Activated naive CD4-positive, alpha-beta T cell treated with anti-CD3 and anti-CD28 coated beads, Interleukin-2, amount 50 U/mL, for 16 hours (primary cell): ENCODE data around the gene HJURP.

Experiments used
- DNase-seq: peaks from one replicate; pipeline ENCODE4 v3.0.0-alpha.2; 2020

The HJURP gene

DNA sequence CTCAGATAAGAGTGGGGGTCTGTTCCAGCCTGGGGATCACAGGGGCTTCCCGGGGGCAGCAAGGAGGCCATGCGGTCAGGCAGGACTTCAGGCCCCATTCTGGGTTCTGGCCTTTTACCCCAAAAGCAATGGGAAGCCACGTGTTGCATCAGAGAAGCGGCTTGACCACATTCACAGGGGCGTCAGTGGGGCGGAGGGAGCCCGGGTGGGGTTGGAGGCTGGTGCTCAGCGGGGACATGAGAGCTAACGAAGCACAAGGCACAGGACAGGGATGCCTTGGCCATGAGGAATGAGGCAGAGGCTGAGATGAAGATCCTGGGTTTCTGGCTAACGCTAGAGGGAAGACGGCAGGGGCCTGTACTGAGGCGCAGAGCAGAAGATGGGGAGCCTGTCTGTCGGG, 6.1 kb downstream of the HJURP start:
- no peak for DNase-seq

DNA sequence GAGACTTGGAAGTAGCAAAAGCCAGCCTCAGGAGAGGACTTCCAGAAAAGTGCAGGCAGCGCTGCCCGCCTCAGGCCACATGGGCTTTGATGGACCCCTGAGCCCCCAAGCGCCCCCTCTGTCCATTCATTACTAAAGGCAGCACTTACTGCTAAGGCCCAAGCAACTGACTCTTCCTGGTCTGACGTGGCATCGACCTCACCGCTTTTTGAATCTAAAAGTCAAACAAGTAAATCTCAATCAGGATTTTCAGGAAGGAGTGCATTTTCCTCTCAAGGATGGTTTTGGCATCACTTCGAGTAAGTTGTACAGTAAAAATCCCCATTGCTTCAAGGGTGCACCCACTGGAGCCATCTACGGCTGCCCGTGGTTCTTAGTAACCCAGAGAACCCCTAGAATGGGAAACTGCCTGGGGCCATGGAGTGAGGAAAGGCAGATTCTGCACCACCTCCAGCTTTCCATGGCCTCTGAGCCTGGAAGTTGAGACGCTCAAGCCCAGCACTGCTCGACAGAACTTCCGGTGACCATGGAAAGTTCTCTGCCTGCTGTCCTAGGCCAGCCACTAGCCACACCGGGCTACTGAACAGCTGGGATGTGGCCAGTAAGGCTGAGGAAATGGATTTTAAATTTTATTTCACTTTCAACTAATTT, 7.0 kb downstream of the HJURP start:
- DNase-seq, result no peak

DNA sequence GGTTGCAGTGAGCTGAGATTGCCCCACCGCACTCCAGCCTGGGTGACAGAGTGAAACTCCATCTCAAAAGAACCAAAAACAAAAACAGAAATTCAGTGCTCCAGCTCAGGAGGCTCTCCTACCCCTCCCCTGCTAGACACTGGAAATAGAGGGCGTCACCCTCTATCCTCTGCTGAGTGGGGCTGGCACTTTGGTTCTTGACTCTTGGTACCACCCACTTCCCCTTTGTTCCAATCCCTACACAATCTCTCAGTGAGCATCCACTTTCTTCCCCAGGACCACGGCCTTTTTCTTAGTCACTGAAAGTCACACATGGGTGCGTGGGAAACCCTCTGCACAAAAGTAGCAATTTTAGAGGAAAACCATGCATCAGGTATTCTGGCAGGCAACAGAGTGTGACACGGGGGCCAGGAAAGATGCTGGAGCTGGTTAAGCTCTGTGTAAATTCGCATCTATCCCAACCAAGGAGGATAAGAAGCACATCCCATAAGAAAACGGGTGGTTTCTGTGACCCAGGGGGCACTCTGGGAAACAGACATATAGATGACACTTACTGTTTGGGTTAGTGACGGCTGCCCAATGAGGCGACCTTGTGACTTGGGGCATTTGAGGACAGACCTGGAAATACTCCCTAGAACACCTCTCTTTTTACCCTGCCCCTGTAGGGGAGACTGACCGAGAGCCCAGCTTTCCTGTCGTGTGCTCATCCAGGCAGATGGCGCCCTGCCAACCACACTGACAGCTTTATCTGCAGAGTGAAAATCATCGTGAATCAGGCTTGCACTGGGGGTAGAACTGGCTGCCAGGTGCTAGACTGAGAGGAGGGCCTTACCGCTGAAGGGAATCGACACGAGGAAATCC, 7.7 kb downstream of the HJURP start:
- DNase-seq, result no peak

GRCh38 chr2:233845301-233846060, 8.9 kb downstream of the HJURP start:
- DNase-seq, result no peak

GRCh38 chr2:233844836-233845235, 9.5 kb downstream of the HJURP start:
- no peak for DNase-seq

DNA sequence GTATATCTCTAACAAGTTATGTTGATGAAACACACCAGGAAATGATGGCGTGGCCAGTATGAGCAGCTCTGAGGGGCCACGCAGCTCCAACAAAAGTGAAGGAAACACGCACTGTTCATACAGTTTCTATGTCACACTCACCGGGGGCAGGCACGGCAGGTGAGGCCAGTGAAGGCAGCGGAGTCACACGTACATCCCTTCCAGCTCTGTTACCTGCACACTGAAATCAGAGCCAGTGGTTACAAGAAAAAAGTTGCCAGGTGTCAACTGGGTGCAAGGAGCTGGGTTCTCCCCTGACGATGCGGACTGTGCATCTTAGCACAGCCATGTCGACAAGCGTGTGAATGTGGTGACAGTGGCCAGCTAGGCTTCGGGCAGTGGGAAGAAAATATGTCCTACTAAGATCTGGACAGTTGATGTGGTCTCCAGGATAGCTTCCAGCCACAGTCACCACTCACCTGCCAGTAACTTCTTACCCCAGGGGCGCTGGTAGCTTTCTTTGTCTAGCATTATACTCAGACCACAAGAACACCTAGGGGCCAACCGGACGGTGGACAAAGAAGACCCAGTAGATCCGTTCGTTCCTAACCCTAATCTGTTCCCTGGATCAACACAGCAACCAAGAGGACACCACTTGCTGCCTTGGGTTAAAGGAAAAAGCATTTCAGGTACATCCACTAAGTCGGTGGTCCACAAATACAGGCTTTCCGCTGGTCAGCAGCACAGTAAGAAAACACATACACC, 10.1 kb downstream of the HJURP start:
- DNase-seq, result no peak

- no peak for DNase-seq
Observed at GRCh38 chr2:233841183-233841582, 13.2 kb downstream of the HJURP start.

DNA sequence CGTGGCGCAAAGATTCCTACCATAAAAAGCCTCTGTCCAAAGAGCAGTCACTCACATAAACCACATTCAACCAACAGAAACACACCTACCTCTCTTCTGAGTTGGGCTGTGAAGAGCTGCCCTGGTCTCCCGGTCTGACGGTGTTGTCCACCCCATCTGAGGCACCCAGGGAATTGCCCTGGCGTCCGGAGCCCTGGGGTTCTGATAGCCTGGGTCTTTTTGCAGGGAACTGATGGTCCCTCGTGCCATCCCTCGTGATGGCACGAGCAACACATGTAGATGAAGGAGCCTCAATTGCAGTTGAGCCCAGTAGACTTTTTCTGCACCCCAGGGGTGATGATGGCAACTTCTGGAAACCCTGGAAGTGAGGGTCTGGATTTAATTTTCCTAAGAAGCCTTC, 13.8 kb downstream of the HJURP start:
- no peak for DNase-seq

GRCh38 chr2:233839447-233839820, 14.9 kb downstream of the HJURP start:
- DNase-seq, result no peak

DNA sequence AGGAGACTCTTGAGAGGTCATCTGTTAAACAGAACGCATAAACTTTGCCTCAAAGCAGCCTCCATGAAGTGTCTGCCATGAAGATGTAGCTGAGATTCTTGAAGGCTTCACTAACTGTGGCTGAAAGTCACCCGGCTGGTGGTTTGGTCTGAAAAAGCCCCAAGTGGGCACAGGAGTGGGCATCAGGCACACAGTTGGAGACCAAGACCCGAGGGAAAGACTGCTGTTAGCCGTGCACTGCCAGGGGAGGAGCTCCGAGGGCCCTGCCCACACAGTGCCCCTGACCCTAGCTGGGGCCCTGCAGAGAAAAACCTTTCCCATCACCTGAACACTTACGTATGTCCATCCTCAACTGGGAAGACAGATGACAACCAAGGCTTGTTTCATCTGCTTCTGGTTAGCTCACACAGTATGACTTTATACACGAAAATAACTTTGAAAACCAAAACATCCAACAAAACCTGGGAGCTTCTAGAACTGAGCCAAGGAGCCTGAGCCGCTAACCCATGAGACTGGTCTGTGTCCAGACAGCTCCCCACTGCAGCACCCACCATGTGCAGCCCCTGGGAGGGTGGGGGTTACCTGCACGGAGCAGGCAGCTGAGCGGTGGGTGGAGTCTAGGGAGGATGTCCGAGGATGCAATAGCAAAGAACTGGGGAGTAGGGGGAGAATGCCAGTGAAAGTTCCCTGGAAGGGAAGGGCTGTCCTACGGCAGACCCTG, 15.4 kb downstream of the HJURP start:
- DNase-seq, result no peak

- DNase-seq, result no peak
Observed at GRCh38 chr2:233838251-233838650, 16.1 kb downstream of the HJURP start.

GRCh38 chr2:233837694-233838229, 16.6 kb downstream of the HJURP start:
- no peak for DNase-seq

- no peak for DNase-seq
Observed at GRCh38 chr2:233836359-233836758, 18.0 kb downstream of the HJURP start.

DNA sequence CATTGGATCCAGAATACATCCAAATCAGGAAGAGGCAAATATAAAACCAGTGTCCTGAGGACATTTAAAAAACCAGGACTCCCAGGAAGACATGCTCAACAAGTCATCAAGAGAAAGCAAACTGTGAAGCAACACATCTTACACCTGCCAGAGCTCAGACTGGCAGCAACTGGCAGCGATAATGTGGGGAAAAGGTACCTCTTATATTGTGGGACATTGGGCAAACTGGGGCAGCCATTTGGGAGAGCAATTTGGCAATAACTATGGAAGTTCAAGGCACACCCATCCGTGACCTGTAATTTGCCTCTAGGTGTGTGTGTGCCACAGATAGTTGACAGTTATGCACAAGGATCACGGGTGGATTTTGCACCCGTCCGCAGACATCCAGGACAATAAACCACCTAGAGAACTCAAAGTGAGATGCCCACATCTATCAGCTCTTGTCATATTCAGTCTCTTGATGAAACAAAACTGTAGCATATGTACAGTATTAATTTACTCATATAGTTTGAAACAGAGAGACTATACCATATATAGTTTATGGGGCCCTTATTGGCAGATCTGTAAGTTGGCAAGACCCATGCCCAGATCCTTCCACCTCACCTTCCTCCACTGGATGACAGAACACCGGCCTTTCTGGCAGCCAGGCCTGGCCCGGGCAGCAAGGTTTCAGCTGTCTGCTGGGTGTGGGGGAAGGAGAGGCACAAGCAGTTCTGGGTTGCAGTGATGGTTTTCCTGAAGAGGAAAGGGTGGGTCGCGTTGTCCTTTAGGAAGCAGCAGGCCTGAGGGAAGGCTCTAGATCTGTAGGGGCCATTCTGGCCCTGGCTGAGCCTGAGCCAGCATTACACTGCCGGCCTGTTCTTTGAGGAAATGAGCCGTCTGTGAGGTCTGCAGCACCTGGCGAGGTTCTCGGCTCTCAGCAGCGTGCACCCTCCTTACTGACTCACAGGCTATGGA, 18.8 kb downstream of the HJURP start:
- no peak for DNase-seq

DNA sequence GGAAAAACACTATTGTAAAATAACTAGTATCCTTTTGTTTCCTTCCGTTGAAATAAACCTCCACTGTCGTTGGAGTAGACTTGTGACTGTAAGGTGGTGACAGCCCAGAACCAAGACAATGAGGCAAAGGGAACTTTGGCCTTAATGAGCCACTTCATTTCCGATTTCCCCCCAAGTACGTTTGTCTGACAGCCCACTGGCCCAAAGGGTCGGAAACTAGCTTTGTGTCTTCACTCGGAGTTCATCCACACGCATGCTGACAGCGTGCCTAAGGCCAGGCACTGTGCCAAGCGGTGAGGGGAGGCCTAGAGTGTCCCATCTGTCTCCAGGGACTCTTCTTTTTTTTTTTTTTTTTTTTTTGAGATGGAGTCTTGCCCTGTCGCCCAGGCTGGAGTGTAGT, 21.0 kb downstream of the HJURP start:
- no peak for DNase-seq

DNA sequence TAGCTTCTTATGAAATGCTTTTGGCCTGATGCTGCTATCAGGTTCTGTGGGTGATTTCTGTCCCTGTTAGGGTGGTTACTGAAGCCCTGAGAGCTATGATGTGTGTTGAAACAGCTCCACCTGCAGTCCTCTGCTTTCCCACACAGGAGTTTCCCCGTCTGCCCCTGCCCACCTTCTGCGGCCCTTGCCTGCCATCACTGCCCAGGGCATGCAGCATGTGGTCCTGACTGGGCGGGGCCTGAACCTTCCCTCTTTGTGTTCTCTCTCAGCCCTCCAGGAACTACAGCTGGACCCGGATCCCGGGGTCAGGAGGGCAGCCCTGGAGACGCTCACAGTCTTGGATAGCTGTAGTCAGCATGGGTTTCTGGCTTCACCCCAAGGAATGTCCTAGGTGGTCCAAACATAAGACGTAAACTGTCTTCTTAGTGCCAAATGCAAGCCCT, 21.4 kb downstream of the HJURP start:
- no peak for DNase-seq

DNA sequence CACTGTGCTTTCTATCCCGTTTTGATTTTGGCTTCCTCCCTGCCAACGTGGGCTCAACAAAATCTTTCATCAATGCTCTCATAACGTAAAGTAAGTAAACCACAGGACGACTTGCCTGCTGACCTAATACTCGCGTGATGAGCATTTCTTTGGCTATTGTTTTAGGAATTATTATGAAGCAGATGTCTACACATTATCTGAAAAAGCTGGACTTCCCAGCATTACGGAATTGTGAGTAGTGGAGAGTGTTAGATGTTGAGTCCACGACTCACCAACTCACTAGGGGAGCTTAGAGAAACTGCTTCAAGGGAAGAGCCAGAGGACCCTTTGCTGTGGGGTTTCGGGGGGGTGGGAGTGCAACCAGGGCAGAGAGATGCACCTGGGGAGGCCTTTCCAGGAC, 21.9 kb downstream of the HJURP start:
- no peak for DNase-seq

DNA sequence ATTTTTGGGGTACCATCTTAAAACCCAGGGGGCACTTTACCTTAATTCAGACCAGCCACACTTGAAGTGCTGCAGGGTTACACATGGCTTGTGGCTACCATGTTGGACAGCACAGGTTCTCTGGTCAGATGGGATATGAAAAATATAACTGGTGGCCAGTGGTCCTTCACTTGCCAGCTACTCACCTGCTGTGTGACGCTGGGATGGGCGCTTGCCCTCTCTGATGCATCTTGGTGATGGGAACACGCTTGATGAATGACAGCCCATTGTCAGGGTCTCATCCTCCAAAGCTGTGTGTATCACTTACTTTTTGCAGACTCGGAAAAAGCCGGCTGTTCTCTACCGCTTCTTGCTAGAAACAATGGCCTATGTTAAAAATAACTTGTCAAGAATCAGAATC, 22.5 kb downstream of the HJURP start:
- DNase-seq, result no peak

DNA sequence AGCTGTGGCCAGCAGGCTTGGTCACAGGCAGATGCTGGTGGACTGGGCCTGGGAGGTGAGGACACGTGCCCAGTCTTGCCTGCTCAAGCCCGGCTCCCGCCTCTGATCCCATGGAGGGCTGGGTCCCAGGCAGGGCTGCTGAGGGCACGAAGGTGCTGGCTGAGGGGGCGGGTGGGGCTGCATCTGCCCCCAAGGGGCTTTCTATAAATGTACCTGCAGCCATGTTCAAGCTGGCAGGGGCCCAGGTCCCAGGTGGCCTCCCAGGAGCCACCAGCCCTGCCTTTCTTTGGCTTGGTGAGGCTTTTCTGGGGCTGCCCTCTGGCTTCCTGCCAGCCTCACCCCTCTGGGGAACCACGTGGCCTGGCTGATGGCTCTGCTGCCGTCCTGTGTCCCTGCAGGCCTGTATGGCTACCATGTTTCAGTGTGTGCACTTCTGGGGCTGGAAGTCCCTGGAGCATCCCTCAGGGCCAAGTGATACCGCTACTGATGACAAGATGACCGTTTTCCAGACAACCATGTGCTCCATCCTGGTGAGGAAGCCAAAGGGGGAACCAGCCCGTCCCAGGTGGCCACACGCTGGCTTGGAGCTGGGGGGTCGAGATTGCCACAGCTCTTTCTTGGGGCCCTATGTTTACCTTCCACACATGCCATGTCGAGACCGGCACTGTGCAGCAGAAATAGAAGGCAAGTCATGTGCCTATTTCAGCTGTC, 23.2 kb downstream of the HJURP start:
- no peak for DNase-seq

DNA sequence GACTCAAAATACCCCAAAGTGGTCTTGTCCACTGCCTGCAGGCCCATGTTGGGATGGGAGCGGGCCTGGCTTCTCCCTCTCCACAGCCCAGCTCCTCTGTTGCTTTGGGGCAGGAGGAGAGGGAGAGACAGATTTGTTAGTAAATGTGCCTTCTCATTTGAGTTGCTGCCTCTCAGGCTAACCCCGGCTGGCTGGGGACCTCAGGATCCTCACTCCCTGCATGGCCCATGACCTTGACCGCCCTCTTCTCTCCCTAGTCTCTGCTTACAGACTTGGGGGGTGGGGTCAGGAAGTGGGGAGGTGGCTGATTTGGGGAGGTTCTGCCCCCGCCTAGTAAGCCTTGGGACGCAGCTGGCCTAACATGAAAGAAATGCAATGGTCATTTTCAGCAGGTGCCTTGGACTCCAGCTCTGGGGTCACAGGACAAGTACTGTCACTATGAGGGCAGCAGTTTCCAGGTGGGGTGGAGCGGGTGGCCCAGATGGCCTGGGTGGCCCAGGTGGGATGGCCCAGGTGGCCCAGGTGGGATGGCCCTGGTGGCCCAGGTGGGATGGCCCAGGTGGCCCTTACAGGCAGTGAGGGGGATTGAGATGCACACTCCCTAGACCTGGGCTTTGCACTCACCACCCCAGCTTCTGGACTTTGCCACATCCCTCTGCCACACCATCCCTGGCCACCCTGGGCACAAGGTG, 24.1 kb downstream of the HJURP start:
- no peak for DNase-seq
